NOMO-1 treated with DMSO at 0.1 percent for 48 hours (cell line): ENCODE results near the gene TPPP.
A peak's percentile ranks its signal among the peaks of the same experiment; 100 is the strongest.
"Not testable (repeated sequence)": the region's sequence is repeated elsewhere in the genome, so short reads cannot be mapped to it uniquely, and the experiment has no call there.

Experiments
- DNase-seq: peaks from one replicate; lab custom pipeline; 2025; ENCODE audit not compliant: unreplicated experiment; lab: John Stamatoyannopoulos, UW

The TPPP gene

GRCh38 chr5:678521-678920 is 14.6 kb downstream of the TPPP start:
- DNase-seq = not testable (repeated sequence)

- DNase-seq = no peak
Observed at GRCh38 chr5:677131-678101, 15.7 kb downstream of the TPPP start.

- DNase-seq = no peak
Observed at GRCh38 chr5:676699-677076, 16.5 kb downstream of the TPPP start.

- no peak for DNase-seq
Observed at GRCh38 chr5:675871-676698, 17.1 kb downstream of the TPPP start.

GRCh38 chr5:675111-675870 is 17.9 kb downstream of the TPPP start:
- no peak for DNase-seq

- no peak for DNase-seq
Observed at GRCh38 chr5:674630-675011, 18.5 kb downstream of the TPPP start.

GRCh38 chr5:673831-674629 is 19.1 kb downstream of the TPPP start:
- DNase-seq = no peak

- no peak for DNase-seq
Observed at GRCh38 chr5:673161-673830, 19.9 kb downstream of the TPPP start.

GRCh38 chr5:672329-673160 is 20.6 kb downstream of the TPPP start:
- peak; percentile 79 for DNase-seq

GRCh38 chr5:671459-672328 is 21.5 kb downstream of the TPPP start:
- DNase-seq = peak; percentile 81

GRCh38 chr5:670396-671270 is 22.5 kb downstream of the TPPP start:
- DNase-seq = no peak

GRCh38 chr5:669842-670395 is 23.2 kb downstream of the TPPP start:
- no peak for DNase-seq

- no peak for DNase-seq
Observed at GRCh38 chr5:669111-669841, 23.9 kb downstream of the TPPP start.

- DNase-seq = no peak
Observed at GRCh38 chr5:668283-668995, 24.7 kb downstream of the TPPP start.

- no peak for DNase-seq
Observed at GRCh38 chr5:666816-667498, 26.2 kb downstream of the TPPP start.
